ENCODE data around the gene CHST6.
A peak's percentile ranks its signal among the peaks of the same experiment; 100 is the strongest.
"Not testable (repeated sequence)": the region's sequence is repeated elsewhere in the genome, so short reads cannot be mapped to it uniquely, and the experiment has no call there.

Gene CHST6

GRCh38 chr16:75456486-75456885 is 38.8 kb downstream of the CHST6 start:
- not testable (repeated sequence) for H3K27ac ChIP-seq (ENCODE audit: low read length); H3K9me3 ChIP-seq (ENCODE audit: insufficient read depth, low read depth, low read length); H3K27me3 ChIP-seq (ENCODE audit: insufficient read depth, low read length); H3K4me3 ChIP-seq (ENCODE audit: low read length); H3K9ac ChIP-seq (ENCODE audit: low read depth, low read length); H3K36me3 ChIP-seq (ENCODE audit: insufficient read depth, low read depth, low read length)
- peaks cover 18% of the 10 kb centered on the region for H3K4me1 ChIP-seq (ENCODE audit: insufficient read depth, low read length)

- H3K9me3 ChIP-seq (ENCODE audit: insufficient read depth, low read depth, low read length): no peaks in the 10 kb centered on the region
- peak overlapping the region; percentile 26; the same call in 1 of the 2 replicates for H3K4me3 ChIP-seq (ENCODE audit: low read length)
- H3K27ac ChIP-seq (ENCODE audit: low read length): no peak overlapping the region
- no peaks in the 10 kb centered on the region for H3K27me3 ChIP-seq (ENCODE audit: insufficient read depth, low read length)
- peaks cover 14% of the 10 kb centered on the region; the same call in 1 of the 2 replicates for H3K36me3 ChIP-seq (ENCODE audit: insufficient read depth, low read depth, low read length)
- no peak overlapping the region for H3K9ac ChIP-seq (ENCODE audit: low read depth, low read length)
- peaks cover 18% of the 10 kb centered on the region for H3K4me1 ChIP-seq (ENCODE audit: insufficient read depth, low read length)
Measured at GRCh38 chr16:75455677-75456076, 39.6 kb downstream of the CHST6 start.

GRCh38 chr16:75452464-75453190 is 42.6 kb downstream of the CHST6 start:
- Histone ChIP-seq H3K9ac (ENCODE audit: low read depth, low read length) (no peak overlapping the region), H3K4me1 (ENCODE audit: insufficient read depth, low read length) (peaks cover 11% of the 10 kb centered on the region; the same call in 1 of the 2 replicates), H3K9me3 (ENCODE audit: insufficient read depth, low read depth, low read length) (no peaks in the 10 kb centered on the region), H3K36me3 (ENCODE audit: insufficient read depth, low read depth, low read length) (peaks cover 33% of the 10 kb centered on the region; the same call in 1 of the 2 replicates), H3K27ac (ENCODE audit: low read length) (no peak overlapping the region), H3K4me3 (ENCODE audit: low read length) (no peak overlapping the region), H3K27me3 (ENCODE audit: insufficient read depth, low read length) (no peaks in the 10 kb centered on the region)

- H3K9ac ChIP-seq (ENCODE audit: low read depth, low read length): no peak overlapping the region
- peaks cover 44% of the 10 kb centered on the region for H3K36me3 ChIP-seq (ENCODE audit: insufficient read depth, low read depth, low read length)
- H3K27ac ChIP-seq (ENCODE audit: low read length): no peak overlapping the region
- no peak overlapping the region for H3K4me3 ChIP-seq (ENCODE audit: low read length)
- no peaks in the 10 kb centered on the region for H3K9me3 ChIP-seq (ENCODE audit: insufficient read depth, low read depth, low read length)
- H3K27me3 ChIP-seq (ENCODE audit: insufficient read depth, low read length): no peaks in the 10 kb centered on the region
- no peaks in the 10 kb centered on the region for H3K4me1 ChIP-seq (ENCODE audit: insufficient read depth, low read length)
Measured at GRCh38 chr16:75446416-75446815, 48.8 kb downstream of the CHST6 start.

- H3K9me3 ChIP-seq (ENCODE audit: insufficient read depth, low read depth, low read length): no peaks in the 10 kb centered on the region
- no peak overlapping the region for H3K4me3 ChIP-seq (ENCODE audit: low read length)
- no peak overlapping the region for H3K9ac ChIP-seq (ENCODE audit: low read depth, low read length)
- H3K36me3 ChIP-seq (ENCODE audit: insufficient read depth, low read depth, low read length): peaks cover 34% of the 10 kb centered on the region
- no peaks in the 10 kb centered on the region for H3K4me1 ChIP-seq (ENCODE audit: insufficient read depth, low read length)
- no peak overlapping the region for H3K27ac ChIP-seq (ENCODE audit: low read length)
- H3K27me3 ChIP-seq (ENCODE audit: insufficient read depth, low read length): no peaks in the 10 kb centered on the region
Measured at GRCh38 chr16:75445298-75445697, 49.9 kb downstream of the CHST6 start.

GRCh38 chr16:75443298-75443697 is 51.9 kb downstream of the CHST6 start:
- Histone ChIP-seq H3K9me3 (ENCODE audit: insufficient read depth, low read depth, low read length) (no peaks in the 10 kb centered on the region), H3K4me3 (ENCODE audit: low read length) (no peak overlapping the region), H3K4me1 (ENCODE audit: insufficient read depth, low read length) (no peaks in the 10 kb centered on the region), H3K27ac (ENCODE audit: low read length) (no peak overlapping the region), H3K9ac (ENCODE audit: low read depth, low read length) (no peak overlapping the region), H3K27me3 (ENCODE audit: insufficient read depth, low read length) (no peaks in the 10 kb centered on the region), H3K36me3 (ENCODE audit: insufficient read depth, low read depth, low read length) (peaks cover 17% of the 10 kb centered on the region)

- peak overlapping the region; percentile 45 for H3K27ac ChIP-seq (ENCODE audit: low read length)
Measured at GRCh38 chr16:75433732-75434413, 61.4 kb downstream of the CHST6 start.

GRCh38 chr16:75432828-75433731 is 62.2 kb downstream of the CHST6 start, which contains the start of gene CFDP1:
CFDP1 (minus strand) TSS chr16:75433503; CDS start chr16:75433352, 151 bp downstream.
- Histone ChIP-seq H3K27ac (ENCODE audit: low read length) (peak within 1 kb of the TSS; percentile 46), H3K4me1 (ENCODE audit: insufficient read depth, low read length) (no peaks in the 10 kb centered on the region), H3K9me3 (ENCODE audit: insufficient read depth, low read depth, low read length) (no peaks in the 10 kb centered on the region), H3K27me3 (ENCODE audit: insufficient read depth, low read length) (no peaks in the 10 kb centered on the region), H3K9ac (ENCODE audit: low read depth, low read length) (peak within 1 kb of the TSS; percentile 85), H3K4me3 (ENCODE audit: low read length) (peak within 1 kb of the TSS; percentile 88), H3K36me3 (ENCODE audit: insufficient read depth, low read depth, low read length) (peaks cover 6% of the 10 kb centered on the region; the same call in 1 of the 2 replicates)

More at GRCh38 chr16:75433732-75434413, 61.4 kb downstream of the CHST6 start:
- Histone ChIP-seq H3K27me3 (ENCODE audit: insufficient read depth, low read length) (no peaks in the 10 kb centered on the region), H3K4me3 (ENCODE audit: low read length) (peak overlapping the region; percentile 88), H3K36me3 (ENCODE audit: insufficient read depth, low read depth, low read length) (peaks cover 6% of the 10 kb centered on the region; the same call in 1 of the 2 replicates), H3K9ac (ENCODE audit: low read depth, low read length) (peak overlapping the region; percentile 85), H3K4me1 (ENCODE audit: insufficient read depth, low read length) (no peaks in the 10 kb centered on the region), H3K9me3 (ENCODE audit: insufficient read depth, low read depth, low read length) (no peaks in the 10 kb centered on the region)

GRCh38 chr16:75429621-75430403 is 65.4 kb downstream of the CHST6 start:
- Histone ChIP-seq H3K27me3 (ENCODE audit: insufficient read depth, low read length) (no peaks in the 10 kb centered on the region), H3K36me3 (ENCODE audit: insufficient read depth, low read depth, low read length) (peaks cover 6% of the 10 kb centered on the region; the same call in 1 of the 2 replicates), H3K4me3 (ENCODE audit: low read length) (no peak overlapping the region), H3K9ac (ENCODE audit: low read depth, low read length) (no peak overlapping the region), H3K4me1 (ENCODE audit: insufficient read depth, low read length) (0 out of 2 replicates have a peak, but pooled peaks cover under 1% of the 10 kb centered on the region), H3K9me3 (ENCODE audit: insufficient read depth, low read depth, low read length) (no peaks in the 10 kb centered on the region), H3K27ac (ENCODE audit: low read length) (no peak overlapping the region)

GRCh38 chr16:75426524-75426923 is 68.7 kb downstream of the CHST6 start:
- not testable (repeated sequence) for H3K27ac ChIP-seq (ENCODE audit: low read length); H3K36me3 ChIP-seq (ENCODE audit: insufficient read depth, low read depth, low read length); H3K9ac ChIP-seq (ENCODE audit: low read depth, low read length); H3K4me1 ChIP-seq (ENCODE audit: insufficient read depth, low read length); H3K9me3 ChIP-seq (ENCODE audit: insufficient read depth, low read depth, low read length); H3K4me3 ChIP-seq (ENCODE audit: low read length); H3K27me3 ChIP-seq (ENCODE audit: insufficient read depth, low read length)

Data from iPS-20b (cell line).